A549 (cell line): ENCODE results near the gene STRADA.

ENCODE experiments used
- POLR2A ChIP-seq: IDR thresholded peaks from 2 replicates; pipeline ENCODE4 v1.6.1; 2012; ENCODE audit warnings: mild to moderate bottlenecking, low read length
- POLR2AphosphoS2 ChIP-seq: conservative IDR thresholded peaks from 2 replicates; pipeline ENCODE4 v1.6.1; 2012; ENCODE audit warnings: low read length, improper control_type of control experiment, inconsistent platforms
- RAD21 ChIP-seq, 2 experiments: fragments of >200 bp in 1 of 2; sonication (Bioruptor Twin) in 1 of 2; formaldehyde crosslinking in 1 of 2; IDR thresholded peaks in 1 of 2; conservative IDR thresholded peaks in 1 of 2; 2 replicates in 1 of 2; 3 replicates in 1 of 2; pipeline ENCODE4 v1.6.1; 2012 to 2018; ENCODE audit warnings: inconsistent platforms in 1 of 2
- RFX5 ChIP-seq: fragments of 450-650 bp; IDR thresholded peaks from 2 replicates; pipeline ENCODE4 v1.7.1; 2014; ENCODE audit warnings: antibody characterized with exemption, mild to moderate bottlenecking, moderate library complexity
- TF ChIP-seq, protein P1 (sequence below): fragments of >200 bp; sonication (Bioruptor Twin); formaldehyde crosslinking; IDR thresholded peaks from 3 replicates; pipeline ENCODE4 v1.5.1; 2016

GRCh38 chr17:63686138-63686685 is 55.4 kb downstream of the STRADA start:
- TF ChIP-seq POLR2A, result no peak
- TF ChIP-seq RAD21 (conservative IDR thresholded peaks at IDR 0.05 in 1 of 2, IDR thresholded peaks at IDR 0.05 in 1 of 2), result no peak
- TF ChIP-seq, protein P1, sequence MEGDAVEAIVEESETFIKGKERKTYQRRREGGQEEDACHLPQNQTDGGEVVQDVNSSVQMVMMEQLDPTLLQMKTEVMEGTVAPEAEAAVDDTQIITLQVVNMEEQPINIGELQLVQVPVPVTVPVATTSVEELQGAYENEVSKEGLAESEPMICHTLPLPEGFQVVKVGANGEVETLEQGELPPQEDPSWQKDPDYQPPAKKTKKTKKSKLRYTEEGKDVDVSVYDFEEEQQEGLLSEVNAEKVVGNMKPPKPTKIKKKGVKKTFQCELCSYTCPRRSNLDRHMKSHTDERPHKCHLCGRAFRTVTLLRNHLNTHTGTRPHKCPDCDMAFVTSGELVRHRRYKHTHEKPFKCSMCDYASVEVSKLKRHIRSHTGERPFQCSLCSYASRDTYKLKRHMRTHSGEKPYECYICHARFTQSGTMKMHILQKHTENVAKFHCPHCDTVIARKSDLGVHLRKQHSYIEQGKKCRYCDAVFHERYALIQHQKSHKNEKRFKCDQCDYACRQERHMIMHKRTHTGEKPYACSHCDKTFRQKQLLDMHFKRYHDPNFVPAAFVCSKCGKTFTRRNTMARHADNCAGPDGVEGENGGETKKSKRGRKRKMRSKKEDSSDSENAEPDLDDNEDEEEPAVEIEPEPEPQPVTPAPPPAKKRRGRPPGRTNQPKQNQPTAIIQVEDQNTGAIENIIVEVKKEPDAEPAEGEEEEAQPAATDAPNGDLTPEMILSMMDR, result no peak
- no peak for TF ChIP-seq POLR2AphosphoS2
- no peak for TF ChIP-seq RFX5
